CD4-positive, CD25-positive, alpha-beta regulatory T cell (primary cell): ENCODE results near the gene SLC6A12. TPM values are rescaled to one million over a fixed set of nuclear protein-coding genes. Genes with fewer than 3 reads are reported as not detected.

Source experiments
- ATAC-seq, 2 donors: fragments of 150-1000 bp; cut with Tn5 transposase; one replicate each; pipeline ENCODE4 v1.10.0; 2021; ENCODE audit warnings: low read depth in 2 of 2, moderate number of reproducible peaks in 2 of 2, moderate library complexity in 1 of 2
- DNase-seq, 3 donors: peaks; one replicate each; pipeline versions ENCODE4 v3.0.0 to v3.0.0-alpha.2; 2012 to 2022; ENCODE audit warnings: mixed read lengths in 1 of 3
- H3K27ac ChIP-seq: one replicate; pipeline ENCODE4 v1.7.0; 2013; ENCODE audit warnings: mild to moderate bottlenecking, low read length; ENCODE audit not compliant: insufficient read depth, poor library complexity, severe bottlenecking
- H3K27me3 ChIP-seq: one replicate; pipeline ENCODE4 v1.7.0; 2013; ENCODE audit warnings: low read length; ENCODE audit not compliant: control insufficient read depth, insufficient read depth
- H3K36me3 ChIP-seq: one replicate; pipeline ENCODE4 v1.7.0; 2013; ENCODE audit warnings: mild to moderate bottlenecking, low read length, moderate library complexity; ENCODE audit not compliant: control insufficient read depth, insufficient read depth
- H3K4me1 ChIP-seq: 2 replicates; pipeline ENCODE4 v1.7.0; 2013; ENCODE audit warnings: mild to moderate bottlenecking, low read length; ENCODE audit not compliant: insufficient read depth, control insufficient read depth, poor library complexity, severe bottlenecking
- H3K4me3 ChIP-seq: one replicate; pipeline ENCODE4 v1.7.0; 2013; ENCODE audit warnings: low read depth, mild to moderate bottlenecking, low read length, moderate library complexity
- H3K9me3 ChIP-seq, 2 experiments: 1 replicate in 1 of 2; 2 replicates in 1 of 2; pipeline ENCODE4 v1.7.0; 2013; ENCODE audit warnings: low read length in 2 of 2, mild to moderate bottlenecking in 1 of 2, moderate library complexity in 1 of 2; ENCODE audit not compliant: control insufficient read depth in 2 of 2
- H3K27ac Mint-ChIP-seq, 3 donors: one replicate each; pipeline ENCODE4 v1.8.0; 2020 to 2022; ENCODE audit warnings: mild to moderate bottlenecking in 3 of 3, mixed read lengths in 3 of 3, moderate library complexity in 2 of 3
- H3K27me3 Mint-ChIP-seq: one replicate; pipeline ENCODE4 v1.8.0; 2022; ENCODE audit warnings: mild to moderate bottlenecking, mixed read lengths
- H3K36me3 Mint-ChIP-seq: one replicate; pipeline ENCODE4 v1.8.0; 2020; ENCODE audit warnings: mixed read lengths
- H3K4me1 Mint-ChIP-seq, 4 donors: one replicate each; pipeline ENCODE4 v1.8.0; 2020 to 2022; ENCODE audit warnings: mixed read lengths in 4 of 4, mild to moderate bottlenecking in 1 of 4
- H3K4me3 Mint-ChIP-seq, 4 donors: one replicate each; pipeline ENCODE4 v1.8.0; 2020 to 2022; ENCODE audit warnings: mild to moderate bottlenecking in 4 of 4, mixed read lengths in 4 of 4, moderate library complexity in 3 of 4
- H3K9me3 Mint-ChIP-seq, 7 donors: one replicate each; pipeline ENCODE4 v1.8.0; 2020 to 2022; ENCODE audit warnings: mixed read lengths in 7 of 7, mild to moderate bottlenecking in 3 of 7, moderate library complexity in 2 of 7
- polyA plus RNA-seq, 4 donors: library from polyadenylated mRNA; unstranded; fragments of 300-500 nt; fragmentation: Illumina TruSeq; gene quantifications; one replicate each; pipeline ENCODE4 v1.2.3, GENCODE V29; 2021
- total RNA-seq: library from RNA; stranded (reverse); gene quantifications from one replicate; pipeline ENCODE4 v1.2.3, GENCODE V29; 2022

The SLC6A12 gene
- total and polyA plus RNA-seq, 5 donors from 2014 or later = not detected

DNA sequence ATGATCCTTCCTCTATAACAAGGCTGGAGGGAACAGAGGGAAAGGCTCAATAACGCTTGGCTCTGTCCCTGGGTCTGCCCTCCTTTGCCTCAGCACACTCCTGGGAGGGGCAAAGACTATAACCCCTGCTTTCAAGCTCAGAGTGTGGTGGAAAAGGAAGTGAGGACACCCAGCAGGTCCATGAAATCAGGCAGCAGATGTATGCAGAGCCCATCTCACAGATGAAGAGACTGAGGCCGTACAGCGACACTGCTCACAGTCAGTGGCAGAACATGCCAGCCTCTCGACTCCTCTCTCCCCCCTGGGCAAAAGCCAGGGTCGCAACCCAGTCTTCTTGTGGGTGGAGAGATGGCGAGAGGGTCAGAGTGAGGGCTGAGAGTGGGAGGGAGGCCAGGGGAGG lies 39.8 kb downstream of the SLC6A12 start:
- Histone ChIP-seq H3K36me3 (no peaks in the 10 kb centered on the region), H3K27ac (no peak overlapping the region), H3K4me3 (no peak overlapping the region), H3K27me3 (no peaks in the 10 kb centered on the region), H3K9me3 (no peaks in the 10 kb centered on the region), H3K4me1 (no peaks in the 10 kb centered on the region)
- ATAC-seq (no peak), DNase-seq (no peak)
- Mint-ChIP-seq H3K9me3 (peaks cover 0 to 1% (median 0%) of the 10 kb centered on the region in 7 donors), H3K36me3 (no peaks in the 10 kb centered on the region), H3K4me3 (no peak overlapping the region), H3K4me1 (peaks cover 0 to 4% (median 1%) of the 10 kb centered on the region in 4 donors), H3K27me3 (peaks cover 5% of the 10 kb centered on the region), H3K27ac (no peak overlapping the region)

GRCh38 chr12:172732-173161 lies 41.2 kb downstream of the SLC6A12 start:
- peaks cover 0 to 4% (median under 1%) of the 10 kb centered on the region in 4 donors for H3K4me1 Mint-ChIP-seq
- Histone ChIP-seq H3K4me3 (no peak overlapping the region), H3K9me3 (no peaks in the 10 kb centered on the region), H3K36me3 (no peaks in the 10 kb centered on the region), H3K4me1 (no peaks in the 10 kb centered on the region), H3K27ac (no peak overlapping the region), H3K27me3 (no peaks in the 10 kb centered on the region)
- H3K9me3 Mint-ChIP-seq = peaks cover 0 to 1% (median 0%) of the 10 kb centered on the region in 7 donors
- no peaks in the 10 kb centered on the region for H3K36me3 Mint-ChIP-seq
- no peak for ATAC-seq
- H3K27me3 Mint-ChIP-seq = peaks cover 4% of the 10 kb centered on the region
- H3K27ac Mint-ChIP-seq = peak overlapping the region in 1 of 3 donors; percentile 56
- no peak overlapping the region for H3K4me3 Mint-ChIP-seq
- no peak for DNase-seq

- H3K36me3 ChIP-seq = no peaks in the 10 kb centered on the region
- ATAC-seq (no peak), DNase-seq (no peak)
- peaks cover 0 to 4% (median 0%) of the 10 kb centered on the region in 4 donors for H3K4me1 Mint-ChIP-seq
- H3K9me3 Mint-ChIP-seq = peaks cover 0 to 1% (median 0%) of the 10 kb centered on the region in 7 donors
- no peak overlapping the region for H3K4me3 ChIP-seq
- H3K27me3 ChIP-seq = no peaks in the 10 kb centered on the region
- H3K9me3 ChIP-seq = no peaks in the 10 kb centered on the region
- H3K27ac ChIP-seq = no peak overlapping the region
- H3K27ac Mint-ChIP-seq = no peak overlapping the region
- H3K36me3 Mint-ChIP-seq = no peaks in the 10 kb centered on the region
- H3K4me3 Mint-ChIP-seq = no peak overlapping the region
- H3K27me3 Mint-ChIP-seq = peaks cover 9% of the 10 kb centered on the region
- no peaks in the 10 kb centered on the region for H3K4me1 ChIP-seq
Measured at GRCh38 chr12:171743-172676, 41.9 kb downstream of the SLC6A12 start.

- H3K9me3 Mint-ChIP-seq = peaks cover 0 to 1% (median 0%) of the 10 kb centered on the region in 7 donors
- no peaks in the 10 kb centered on the region for H3K4me1 ChIP-seq
- H3K4me1 Mint-ChIP-seq = peaks cover 0 to 4% (median 0%) of the 10 kb centered on the region in 4 donors
- no peak overlapping the region for H3K4me3 Mint-ChIP-seq
- no peaks in the 10 kb centered on the region for H3K36me3 Mint-ChIP-seq
- no peaks in the 10 kb centered on the region for H3K36me3 ChIP-seq
- H3K27ac Mint-ChIP-seq = no peak overlapping the region
- ATAC-seq (no peak), DNase-seq (no peak)
- peaks cover 9% of the 10 kb centered on the region for H3K27me3 Mint-ChIP-seq
- no peaks in the 10 kb centered on the region for H3K9me3 ChIP-seq
- H3K4me3 ChIP-seq = no peak overlapping the region
- H3K27me3 ChIP-seq = no peaks in the 10 kb centered on the region
- H3K27ac ChIP-seq = no peak overlapping the region
Measured at GRCh38 chr12:171276-171675, 42.7 kb downstream of the SLC6A12 start.

- H3K4me3 Mint-ChIP-seq = no peak overlapping the region
- peaks cover 0 to 4% (median 0%) of the 10 kb centered on the region in 4 donors for H3K4me1 Mint-ChIP-seq
- no peak overlapping the region for H3K27ac Mint-ChIP-seq
- DNase-seq (no peak), ATAC-seq (no peak)
- no peak overlapping the region for H3K27ac ChIP-seq
- no peaks in the 10 kb centered on the region for H3K9me3 ChIP-seq
- H3K27me3 Mint-ChIP-seq = peaks cover 9% of the 10 kb centered on the region
- H3K4me3 ChIP-seq = no peak overlapping the region
- H3K27me3 ChIP-seq = no peaks in the 10 kb centered on the region
- no peaks in the 10 kb centered on the region for H3K36me3 Mint-ChIP-seq
- no peaks in the 10 kb centered on the region for H3K4me1 ChIP-seq
- no peaks in the 10 kb centered on the region for H3K36me3 ChIP-seq
- H3K9me3 Mint-ChIP-seq = peaks cover 0 to 1% (median 0%) of the 10 kb centered on the region in 7 donors
Measured at GRCh38 chr12:170371-171225, 43.4 kb downstream of the SLC6A12 start.

DNA sequence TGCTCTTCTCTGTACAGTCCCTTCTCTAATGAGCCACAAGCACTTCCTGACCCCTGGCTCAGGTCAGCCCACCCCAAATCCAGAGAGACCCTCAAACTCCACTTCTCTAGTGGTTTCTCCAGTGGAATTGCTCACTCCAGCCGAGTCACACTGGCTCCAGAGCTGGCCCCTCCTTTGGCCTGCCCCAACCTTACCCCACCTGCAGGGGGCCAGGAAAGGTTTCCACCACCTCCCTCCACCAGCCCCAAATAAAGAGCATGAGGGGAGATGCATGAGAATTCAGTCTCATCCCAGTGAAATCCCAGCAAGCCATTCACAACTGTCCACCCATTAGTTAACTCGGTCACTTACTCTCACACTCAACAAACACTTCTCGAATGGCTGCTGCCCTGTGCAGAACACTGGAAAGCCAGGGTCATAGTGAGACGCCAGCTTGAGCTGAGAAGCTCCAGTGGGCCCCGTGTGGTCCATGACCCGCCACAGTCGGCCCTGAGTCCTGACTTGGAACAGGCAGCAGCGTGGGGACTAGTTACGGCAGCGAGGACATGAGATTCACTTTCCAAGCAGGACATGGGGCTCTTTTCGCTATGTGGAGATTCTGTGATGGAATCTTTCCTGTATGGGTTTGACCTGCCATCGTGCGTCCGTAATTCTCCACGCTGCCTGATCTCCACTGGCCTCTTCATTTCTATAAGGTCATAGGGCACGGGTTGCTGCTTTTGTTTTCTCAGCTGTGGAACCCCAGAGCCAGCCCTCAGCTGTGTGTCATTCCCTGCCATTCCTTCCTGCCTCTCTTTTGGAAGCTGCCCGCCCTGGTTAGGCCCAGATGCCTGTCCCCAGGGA lies 44.2 kb downstream of the SLC6A12 start:
- Mint-ChIP-seq H3K27me3 (peaks cover 9% of the 10 kb centered on the region), H3K9me3 (peaks cover 0 to 1% (median 0%) of the 10 kb centered on the region in 7 donors)

More for the DNA sequence above, 44.2 kb downstream of the SLC6A12 start:
- H3K4me1 Mint-ChIP-seq = peaks cover 0 to 4% (median 0%) of the 10 kb centered on the region in 4 donors
- no peaks in the 10 kb centered on the region for H3K36me3 ChIP-seq
- no peaks in the 10 kb centered on the region for H3K36me3 Mint-ChIP-seq
- no peaks in the 10 kb centered on the region for H3K4me1 ChIP-seq
- DNase-seq = no peak
- H3K27ac Mint-ChIP-seq = no peak overlapping the region
- no peaks in the 10 kb centered on the region for H3K27me3 ChIP-seq
- no peak overlapping the region for H3K4me3 ChIP-seq
- no peaks in the 10 kb centered on the region for H3K9me3 ChIP-seq
- no peak for ATAC-seq
- H3K4me3 Mint-ChIP-seq = no peak overlapping the region
- H3K27ac ChIP-seq = no peak overlapping the region
